Embryonic facial prominence (tissue), 1 donor: Measurements from ENCODE around the gene CERCAM.
"Not testable (repeated sequence)": the region's sequence is repeated elsewhere in the genome, so short reads cannot be mapped to it uniquely, and the experiment has no call there.

Experiments
- DNase-seq: peaks from one replicate; pipeline ENCODE4 v3.0.0-alpha.2; 2016; ENCODE audit errors: extremely low spot score

CERCAM gene

GRCh38 chr9:128419061-128419925 is 1.4 kb upstream of the CERCAM start:
- DNase-seq, result no peak

GRCh38 chr9:128420060-128420650 is 502 bp upstream of the CERCAM start:
- DNase-seq, result no peak

GRCh38 chr9:128421482-128421996 is 882 bp downstream of the CERCAM start:
- DNase-seq, result no peak

GRCh38 chr9:128422022-128422782 is 1.5 kb downstream of the CERCAM start:
- DNase-seq, result not testable (repeated sequence)

- DNase-seq, result no peak
Observed at GRCh38 chr9:128422783-128423150, 2.1 kb downstream of the CERCAM start.

- DNase-seq, result not testable (repeated sequence)
Observed at GRCh38 chr9:128423356-128423755, 2.7 kb downstream of the CERCAM start.

- DNase-seq, result no peak
Observed at GRCh38 chr9:128424268-128424780, 3.7 kb downstream of the CERCAM start.

- no peak for DNase-seq
Observed at GRCh38 chr9:128428644-128429512, 8.2 kb downstream of the CERCAM start.

GRCh38 chr9:128429513-128430086 is 8.9 kb downstream of the CERCAM start:
- DNase-seq, result no peak

GRCh38 chr9:128431207-128431606 is 10.6 kb downstream of the CERCAM start:
- DNase-seq, result no peak

- DNase-seq, result no peak
Observed at GRCh38 chr9:128434340-128434739, 13.7 kb downstream of the CERCAM start.

GRCh38 chr9:128435611-128436010 is 15.0 kb downstream of the CERCAM start:
- no peak for DNase-seq

- no peak for DNase-seq
Observed at GRCh38 chr9:128438343-128439109, 17.9 kb downstream of the CERCAM start.

- no peak for DNase-seq
Observed at GRCh38 chr9:128439273-128439672, 18.6 kb downstream of the CERCAM start.

GRCh38 chr9:128442150-128442549 is 21.5 kb downstream of the CERCAM start:
- DNase-seq, result no peak

- not testable (repeated sequence) for DNase-seq
Observed at GRCh38 chr9:128446505-128446904, 25.8 kb downstream of the CERCAM start.

GRCh38 chr9:128448746-128449145 is 28.1 kb downstream of the CERCAM start:
- DNase-seq, result no peak

- no peak for DNase-seq
Observed at GRCh38 chr9:128454991-128455390, 34.3 kb downstream of the CERCAM start.

- peak; percentile 89 for DNase-seq
Observed at GRCh38 chr9:128455849-128456612, 35.4 kb downstream of the CERCAM start, which contains the start of gene ODF2. Gene ODF2 (plus strand): TSS chr9:128456006. CDS start chr9:128456092, 86 bp downstream.
